Neural progenitor cell (in vitro differentiated cells): ENCODE measurements around the gene CLPTM1. TPM values are rescaled to one million over a fixed set of nuclear protein-coding genes. Genes with fewer than 3 reads are reported as not detected.
"Not testable (repeated sequence)": the region's sequence is repeated elsewhere in the genome, so short reads cannot be mapped to it uniquely, and the experiment has no call there.

Source experiments
- DNase-seq: peaks from one replicate; pipeline ENCODE4 v3.0.0-alpha.2; 2016; ENCODE audit warnings: low spot score
- H2AFZ ChIP-seq: fragments of 200-600 bp; sonication (generic); replicated peaks from 2 replicates; pipeline ENCODE4 v1.6.1; 2016; ENCODE audit warnings: antibody characterized with exemption
- H3F3A ChIP-seq: fragments of 200-600 bp; sonication (generic); 2 replicates; pipeline ENCODE4 v1.6.1; 2016; ENCODE audit warnings: antibody characterized with exemption, low read depth
- H3K27ac ChIP-seq: fragments of 200-600 bp; sonication (generic); 2 replicates; pipeline ENCODE4 v1.5.1; 2016; ENCODE audit warnings: mild to moderate bottlenecking
- H3K27me3 ChIP-seq: fragments of 200-600 bp; sonication (generic); 2 replicates; pipeline ENCODE4 v1.6.1; 2016; ENCODE audit warnings: mild to moderate bottlenecking, moderate library complexity
- H3K36me3 ChIP-seq: fragments of 200-600 bp; sonication (generic); 2 replicates; pipeline ENCODE4 v1.5.1; 2016
- H3K4me1 ChIP-seq: fragments of 200-600 bp; sonication (generic); 2 replicates; pipeline ENCODE4 v1.6.1; 2016; ENCODE audit warnings: mixed run types
- H3K4me2 ChIP-seq: fragments of 200-600 bp; sonication (generic); 2 replicates; pipeline ENCODE4 v1.6.1; 2016
- H3K4me3 ChIP-seq: fragments of 200-600 bp; sonication (generic); 2 replicates; pipeline ENCODE4 v1.5.1; 2016
- H3K79me2 ChIP-seq: fragments of 200-600 bp; sonication (generic); 2 replicates; pipeline ENCODE4 v1.6.1; 2016; ENCODE audit warnings: low read depth
- H3K9ac ChIP-seq: fragments of 200-600 bp; sonication (generic); 2 replicates; pipeline ENCODE4 v1.6.1; 2016
- H3K9me3 ChIP-seq: fragments of 200-600 bp; sonication (generic); 2 replicates; pipeline ENCODE4 v1.5.1; 2016; ENCODE audit warnings: low read depth
- H4K20me1 ChIP-seq: fragments of 200-600 bp; sonication (generic); 2 replicates; pipeline ENCODE4 v1.6.1; 2016; ENCODE audit warnings: low read depth
- H3K27ac Mint-ChIP-seq: 3 replicates; pipeline ENCODE4 v1.8.0; 2021; ENCODE audit warnings: mixed read lengths
- H3K27me3 Mint-ChIP-seq: 2 replicates; pipeline ENCODE4 v1.8.0; 2022; ENCODE audit warnings: low read depth, mild to moderate bottlenecking, inconsistent platforms, moderate library complexity, mixed read lengths; ENCODE audit not compliant: insufficient read depth
- H3K36me3 Mint-ChIP-seq: 3 replicates; pipeline ENCODE4 v1.8.0; 2021; ENCODE audit warnings: mixed read lengths
- H3K4me1 Mint-ChIP-seq: 3 replicates; pipeline ENCODE4 v1.8.0; 2021; ENCODE audit warnings: mixed read lengths
- H3K4me3 Mint-ChIP-seq: 3 replicates; pipeline ENCODE4 v1.8.0; 2021; ENCODE audit warnings: mild to moderate bottlenecking, moderate library complexity, mixed read lengths
- H3K9me3 Mint-ChIP-seq: 3 replicates; pipeline ENCODE4 v1.8.0; 2020; ENCODE audit warnings: mixed read lengths
- EZH2 ChIP-seq: fragments of 200-600 bp; sonication (generic); IDR thresholded peaks from 2 replicates; pipeline ENCODE4 v1.6.1; 2017; ENCODE audit warnings: antibody characterized with exemption, mild to moderate bottlenecking, moderate library complexity
- EZH2phosphoT487 ChIP-seq: fragments of 200-600 bp; sonication (generic); IDR thresholded peaks from 2 replicates; pipeline ENCODE4 v1.6.1; 2017; ENCODE audit warnings: antibody characterized with exemption
- total RNA-seq: library from RNA; depleted of rRNA; stranded (reverse); fragments of >200 nt; gene quantifications from 2 replicates; pipeline ENCODE4 v1.2.3, GENCODE V29; 2015; ENCODE audit warnings: low replicate concordance
- TF ChIP-seq, protein P1 (sequence below): fragments of 200-600 bp; sonication (generic); IDR thresholded peaks from 2 replicates; pipeline ENCODE4 v1.5.1; 2017; ENCODE audit warnings: antibody characterized with exemption, mild to moderate bottlenecking

CLPTM1 gene
- total RNA-seq, 1 donor from 2014 or later = 12.1 TPM

DNA sequence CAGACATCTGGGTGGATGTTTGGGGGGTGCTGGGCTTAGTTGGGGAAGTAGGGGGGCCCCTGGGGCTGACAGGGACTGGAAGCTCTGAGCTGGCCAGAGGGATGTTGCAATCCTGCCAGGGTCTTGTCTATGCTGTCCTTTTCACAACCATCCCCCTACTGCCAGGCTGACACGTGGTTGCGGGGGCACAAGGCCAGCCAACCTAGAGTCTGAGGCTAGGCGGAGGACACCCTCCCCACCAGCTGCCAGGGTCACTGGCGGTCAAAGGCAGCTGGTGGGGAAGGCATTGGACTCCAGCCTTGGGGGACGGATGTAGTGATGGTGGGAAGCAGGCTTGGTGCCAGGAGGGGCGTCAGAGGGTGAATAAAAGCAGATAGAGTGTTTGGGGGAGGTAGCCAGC, 42.3 kb upstream of the CLPTM1 start:
- no peak for DNase-seq
- no peak overlapping the region for H3K4me3 ChIP-seq
- H3K36me3 ChIP-seq = no peaks in the 10 kb centered on the region
- peaks cover 27% of the 10 kb centered on the region for H3K4me1 Mint-ChIP-seq
- H3K79me2 ChIP-seq = no peaks in the 10 kb centered on the region
- peaks cover 3% of the 10 kb centered on the region for H3K27me3 Mint-ChIP-seq
- H2AFZ ChIP-seq = no peak overlapping the region
- H3K36me3 Mint-ChIP-seq = peaks cover 2% of the 10 kb centered on the region
- no peaks in the 10 kb centered on the region for H3K9me3 ChIP-seq
- TF ChIP-seq, protein P1, sequence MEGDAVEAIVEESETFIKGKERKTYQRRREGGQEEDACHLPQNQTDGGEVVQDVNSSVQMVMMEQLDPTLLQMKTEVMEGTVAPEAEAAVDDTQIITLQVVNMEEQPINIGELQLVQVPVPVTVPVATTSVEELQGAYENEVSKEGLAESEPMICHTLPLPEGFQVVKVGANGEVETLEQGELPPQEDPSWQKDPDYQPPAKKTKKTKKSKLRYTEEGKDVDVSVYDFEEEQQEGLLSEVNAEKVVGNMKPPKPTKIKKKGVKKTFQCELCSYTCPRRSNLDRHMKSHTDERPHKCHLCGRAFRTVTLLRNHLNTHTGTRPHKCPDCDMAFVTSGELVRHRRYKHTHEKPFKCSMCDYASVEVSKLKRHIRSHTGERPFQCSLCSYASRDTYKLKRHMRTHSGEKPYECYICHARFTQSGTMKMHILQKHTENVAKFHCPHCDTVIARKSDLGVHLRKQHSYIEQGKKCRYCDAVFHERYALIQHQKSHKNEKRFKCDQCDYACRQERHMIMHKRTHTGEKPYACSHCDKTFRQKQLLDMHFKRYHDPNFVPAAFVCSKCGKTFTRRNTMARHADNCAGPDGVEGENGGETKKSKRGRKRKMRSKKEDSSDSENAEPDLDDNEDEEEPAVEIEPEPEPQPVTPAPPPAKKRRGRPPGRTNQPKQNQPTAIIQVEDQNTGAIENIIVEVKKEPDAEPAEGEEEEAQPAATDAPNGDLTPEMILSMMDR = no peak
- TF ChIP-seq EZH2 (no peak), EZH2phosphoT487 (no peak)
- H3K4me1 ChIP-seq = peaks cover 9% of the 10 kb centered on the region
- H3K9me3 Mint-ChIP-seq = no peaks in the 10 kb centered on the region
- no peak overlapping the region for H3K9ac ChIP-seq
- H3K4me3 Mint-ChIP-seq = peak overlapping the region; percentile 46
- H3K4me2 ChIP-seq = no peak overlapping the region
- H3K27me3 ChIP-seq = no peaks in the 10 kb centered on the region
- no peak overlapping the region for H3K27ac Mint-ChIP-seq
- peaks cover 14% of the 10 kb centered on the region for H3F3A ChIP-seq
- no peak overlapping the region for H3K27ac ChIP-seq
- H4K20me1 ChIP-seq = peaks cover 2% of the 10 kb centered on the region

- not testable (repeated sequence) for H3K27me3 Mint-ChIP-seq, H3K27me3 ChIP-seq, H3K27ac ChIP-seq, H4K20me1 ChIP-seq, H3K79me2 ChIP-seq, H3K36me3 Mint-ChIP-seq, H3K36me3 ChIP-seq, H3K9me3 ChIP-seq, H3K4me1 ChIP-seq, H3K9ac ChIP-seq, H3K9me3 Mint-ChIP-seq, H2AFZ ChIP-seq
- H3K4me1 Mint-ChIP-seq = peaks cover 27% of the 10 kb centered on the region
- DNase-seq = peak; percentile 14
- H3K27ac Mint-ChIP-seq = peak overlapping the region; percentile 7
- Histone ChIP-seq H3K4me3 (peak overlapping the region; percentile 64), H3F3A (peaks cover 14% of the 10 kb centered on the region), H3K4me2 (peak overlapping the region; percentile 78)
- peak overlapping the region; percentile 93 for H3K4me3 Mint-ChIP-seq
These were observed 41.4 kb upstream of the CLPTM1 start for GRCh38 chr19:44913512-44914432.

- not testable (repeated sequence) for H3K36me3 Mint-ChIP-seq, H3K79me2 ChIP-seq, H3K36me3 ChIP-seq, H3K27me3 ChIP-seq, H4K20me1 ChIP-seq, H3K4me1 ChIP-seq, H3K27ac ChIP-seq, H3K9me3 Mint-ChIP-seq, H3K9ac ChIP-seq, H3K9me3 ChIP-seq, H3K27me3 Mint-ChIP-seq
- peak; percentile 94 for DNase-seq
- Histone ChIP-seq H3K4me3 (peak within 1 kb of the TSS; percentile 64), H2AFZ (peak within 1 kb of the TSS; percentile 86), H3K4me2 (peak within 1 kb of the TSS; percentile 78), H3F3A (peaks cover 14% of the 10 kb centered on the region)
- H3K4me1 Mint-ChIP-seq = peaks cover 27% of the 10 kb centered on the region
- H3K4me3 Mint-ChIP-seq = peak within 1 kb of the TSS; percentile 93
- H3K27ac Mint-ChIP-seq = peak within 1 kb of the TSS; percentile 98
These were observed 40.6 kb upstream of the CLPTM1 start, which contains the start of gene APOC1 for GRCh38 chr19:44914433-44915206. Gene APOC1 (plus strand): TSS chr19:44914608. CDS start chr19:44914892, 284 bp downstream.

- Histone ChIP-seq H4K20me1 (no peaks in the 10 kb centered on the region), H3K9ac (no peak overlapping the region), H3F3A (no peaks in the 10 kb centered on the region), H3K27ac (no peak overlapping the region), H3K27me3 (no peaks in the 10 kb centered on the region), H3K36me3 (no peaks in the 10 kb centered on the region), H2AFZ (no peak overlapping the region), H3K4me1 (no peaks in the 10 kb centered on the region), H3K4me3 (no peak overlapping the region), H3K9me3 (no peaks in the 10 kb centered on the region), H3K4me2 (no peak overlapping the region), H3K79me2 (no peaks in the 10 kb centered on the region)
- Mint-ChIP-seq H3K4me1 (peaks cover 9% of the 10 kb centered on the region), H3K4me3 (no peak overlapping the region), H3K27ac (no peak overlapping the region), H3K27me3 (peaks cover 10% of the 10 kb centered on the region), H3K9me3 (no peaks in the 10 kb centered on the region), H3K36me3 (no peaks in the 10 kb centered on the region)
- TF ChIP-seq, protein P1 = no peak
- TF ChIP-seq EZH2phosphoT487 (no peak), EZH2 (no peak)
- DNase-seq = no peak
These were observed 30.9 kb upstream of the CLPTM1 start for GRCh38 chr19:44924243-44924725.
